GM12878 (cell line): ENCODE measurements around the gene CYP4A22. TPM values are rescaled to one million over a fixed set of nuclear protein-coding genes. Genes with fewer than 3 reads are reported as not detected.
"Not testable (repeated sequence)": the region's sequence is repeated elsewhere in the genome, so short reads cannot be mapped to it uniquely, and the experiment has no call there.

Experiments
- ATAC-seq: fragments of 200-7000 bp; cut with Tn5 transposase; 3 replicates; pipeline ENCODE4 v1.9.1; 2020; ENCODE audit warnings: mild to moderate bottlenecking, moderate library complexity
- BruUV-seq: library from RNA; stranded (reverse); fragments of 400-500 nt; replicated peaks from 2 replicates; lab custom pipeline; 2021; lab: Mats Ljungman, UMichigan
- CTCF ChIA-PET: fragments of 300-600 bp; sonication (Branson Sonifier 250); formaldehyde crosslinking; extraction: SDS; loops from one replicate; lab custom pipeline; 2021; ENCODE audit warnings: inconsistent platforms; lab: Yijun Ruan, JAX
- POLR2A ChIA-PET: fragments of 350-600 bp; formaldehyde crosslinking; extraction: SDS; loops from one replicate; lab custom pipeline; 2021; ENCODE audit warnings: inconsistent platforms; lab: Charles Lee
- RAD21 ChIA-PET: fragments of 300-600 bp; sonication (Branson Sonifier 250); formaldehyde crosslinking; loops from one replicate; lab custom pipeline; 2023; ENCODE audit warnings: antibody characterized with exemption; ENCODE audit not compliant: unreplicated experiment; lab: Charles Lee
- SMC1A ChIA-PET: fragments of 300-600 bp; sonication (Branson Sonifier 250); formaldehyde crosslinking; loops from one replicate; lab custom pipeline; 2023; ENCODE audit not compliant: unreplicated experiment, uncharacterized antibody; lab: Charles Lee
- DNase-seq: peaks from one replicate; pipeline ENCODE4 v3.0.0-alpha.2; 2011; ENCODE audit warnings: low read depth, low spot score
- FAIRE-seq: peaks from 3 replicates; lab custom pipeline; 2011; peaks lifted over from hg19 to GRCh38; lab: Jason Lieb, UNC
- H2AFZ ChIP-seq: 2 replicates; pipeline ENCODE4 v1.6.0; 2011; ENCODE audit warnings: low read depth, low read length, control low read depth; ENCODE audit not compliant: control insufficient read depth
- H3K27ac ChIP-seq: 2 replicates; pipeline ENCODE4 v1.5.1; 2011; ENCODE audit warnings: control low read depth; ENCODE audit not compliant: control insufficient read depth, insufficient read depth
- H3K27me3 ChIP-seq, 2 experiments: replicated peaks in 1 of 2; 2 replicates each; pipeline versions ENCODE4 v1.6.0 to v1.6.1; 2011; ENCODE audit warnings: low read length in 1 of 2; ENCODE audit not compliant: control insufficient read depth in 2 of 2, insufficient read depth in 2 of 2
- H3K36me3 ChIP-seq, 2 experiments: 2 replicates each; pipeline ENCODE4 v1.5.1; 2011; ENCODE audit warnings: low read length in 1 of 2; ENCODE audit not compliant: control insufficient read depth in 2 of 2, insufficient read depth in 2 of 2
- H3K4me1 ChIP-seq: 2 replicates; pipeline ENCODE4 v1.6.1; 2011; ENCODE audit warnings: mild to moderate bottlenecking, low read length, moderate library complexity, mixed read lengths; ENCODE audit not compliant: control insufficient read depth, insufficient read depth
- H3K4me2 ChIP-seq: 2 replicates; pipeline ENCODE4 v1.6.0; 2011; ENCODE audit warnings: control low read depth; ENCODE audit not compliant: control insufficient read depth, insufficient read depth
- H3K4me3 ChIP-seq: fragments of 200-600 bp; sonication (generic); 2 replicates; pipeline ENCODE4 v1.5.1; 2016
- H3K79me2 ChIP-seq: 2 replicates; pipeline ENCODE4 v1.6.0; 2011; ENCODE audit warnings: low read length; ENCODE audit not compliant: control insufficient read depth, insufficient read depth
- H3K9ac ChIP-seq: 2 replicates; pipeline ENCODE4 v1.8.0; 2011; ENCODE audit warnings: low read length, control low read depth, mixed read lengths; ENCODE audit not compliant: control insufficient read depth, insufficient read depth
- H3K9me3 ChIP-seq: replicated peaks from 3 replicates; pipeline ENCODE4 v1.5.1; 2011; ENCODE audit warnings: mild to moderate bottlenecking, low read length; ENCODE audit not compliant: control insufficient read depth, insufficient read depth
- H4K20me1 ChIP-seq: 2 replicates; pipeline ENCODE4 v1.6.0; 2011; ENCODE audit not compliant: control insufficient read depth, insufficient read depth
- WGBS: methylation state at CpG from one replicate; pipeline ENCODE4 v1.1.6; 2016; ENCODE audit warnings: low lambda C conversion rate; ENCODE audit not compliant: insufficient replicate concordance, insufficient coverage; ENCODE audit errors: missing lambda C conversion rate; 5-methylcytosine and 5-hydroxymethylcytosine counted together
- in situ Hi-C: fragments of 300-500 bp; cut with MboI; formaldehyde crosslinking; loops from 9 replicates; pipeline ENCODE4 v1.14.3; 2018; ENCODE audit warnings: mixed read lengths
- intact Hi-C: fragments of 100-400 bp; cut with micrococcal nuclease; formaldehyde crosslinking; loops from one replicate; pipeline ENCODE4 v1.14.2; 2022; ENCODE audit not compliant: unreplicated experiment
- polyA plus RNA-seq, 11 experiments: library from polyadenylated mRNA; depleted of rRNA in 4 of 11; unstranded in 6 of 11; stranded (reverse) in 5 of 11; fragments of >200 nt; fragmentation: Nextera tagmentation in 4 of 11; fragmentation: Illumina TruSeq in 1 of 11; extraction: Ambion mirVana in 4 of 11; extraction: Trizol in 1 of 11; gene quantifications; 1 replicate in 1 of 11; 2 replicates in 10 of 11; pipeline versions ENCODE4 v1.2.1 to v1.2.3, GENCODE V29; 2011 to 2016; ENCODE audit warnings: inconsistent platforms in 2 of 11, missing spikeins in 2 of 11, low read depth in 1 of 11
- total RNA-seq, 4 experiments: library from RNA; depleted of rRNA in 3 of 4; stranded (reverse); fragments of >200 nt in 3 of 4; fragmentation: Illumina TruSeq in 1 of 4; extraction: Trizol in 1 of 4; gene quantifications; 2 replicates each; pipeline versions ENCODE4 v1.2.1 to v1.2.3, GENCODE V29; 2013 to 2021

Gene CYP4A22
- total and polyA plus RNA-seq, 10 of the 15 experiments (the other 5 are each of a cell fraction or from before 2014, with no cell fraction given): not detected

DNA sequence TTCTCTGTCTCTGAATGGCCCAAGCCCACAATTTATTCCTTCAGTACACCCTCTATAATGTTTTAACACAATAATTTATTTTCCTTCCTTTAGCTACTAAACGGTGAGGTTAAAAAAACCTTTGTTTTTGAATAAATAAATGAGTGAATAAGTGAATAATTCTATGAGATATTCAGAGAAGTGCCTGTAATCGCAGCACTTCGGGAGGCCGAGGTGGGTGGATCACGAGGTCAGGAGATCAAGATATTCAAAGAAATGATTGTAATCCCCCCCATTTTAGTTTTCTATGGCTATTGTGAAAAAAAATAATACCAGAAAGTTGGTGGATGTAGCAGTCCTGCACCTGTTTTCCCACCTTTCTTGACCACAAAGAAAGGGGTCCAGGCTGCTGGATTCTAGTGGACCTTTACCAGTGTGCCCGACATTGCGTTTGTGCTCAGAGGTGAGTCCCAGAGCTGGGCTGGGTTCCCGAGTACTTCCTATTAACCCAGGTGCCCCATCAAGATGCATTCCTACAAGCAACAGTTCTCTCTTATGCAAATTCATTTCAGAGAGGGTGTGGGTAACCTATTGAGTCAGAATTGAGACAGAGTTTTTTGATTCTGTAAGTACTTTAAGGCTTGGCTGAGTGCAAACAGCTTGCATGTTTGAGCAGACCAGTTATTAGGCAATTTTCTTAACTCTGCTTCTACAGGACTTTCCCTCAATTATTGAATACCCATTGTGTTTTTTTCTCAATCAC, 7.6 kb upstream of the CYP4A22 start:
- CTCF ChIA-PET, H3K9me3 ChIP-seq, H3K9ac ChIP-seq, H3K4me1 ChIP-seq, FAIRE-seq, ATAC-seq, intact Hi-C loops, H2AFZ ChIP-seq, BruUV-seq, in situ Hi-C loops, H3K79me2 ChIP-seq, SMC1A ChIA-PET, H3K4me3 ChIP-seq, H3K36me3 ChIP-seq, H3K4me2 ChIP-seq, DNase-seq, H3K27ac ChIP-seq, POLR2A ChIA-PET, H3K27me3 ChIP-seq, H4K20me1 ChIP-seq, RAD21 ChIA-PET: not testable (repeated sequence)
- WGBS: 49% methylated on average over 8 of the region's 8 CpGs

DNA sequence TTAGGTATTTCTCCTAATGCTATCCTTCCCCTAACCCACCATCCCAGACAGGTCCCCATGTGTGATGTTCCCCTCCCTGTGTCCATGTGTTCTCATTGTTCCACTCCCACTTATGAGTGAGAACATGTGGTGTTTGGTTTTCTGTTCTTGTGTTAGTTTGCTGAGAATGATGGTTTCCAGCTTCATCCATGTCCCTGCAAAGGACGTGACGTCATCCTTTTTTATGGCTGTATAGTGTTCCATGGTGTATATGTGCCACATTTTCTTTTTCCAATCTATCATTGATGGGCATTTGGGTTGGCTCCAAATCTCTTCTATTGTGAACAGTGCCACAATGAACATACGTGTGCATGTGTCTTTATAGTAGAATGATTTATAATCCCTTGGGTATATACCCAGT, 4.6 kb upstream of the CYP4A22 start:
- CTCF ChIA-PET, H3K4me2 ChIP-seq, ATAC-seq, H3K79me2 ChIP-seq, DNase-seq, H3K4me3 ChIP-seq, H2AFZ ChIP-seq, FAIRE-seq, H3K36me3 ChIP-seq, H3K9me3 ChIP-seq, H3K27me3 ChIP-seq, H3K9ac ChIP-seq, H3K27ac ChIP-seq, H3K4me1 ChIP-seq, BruUV-seq, SMC1A ChIA-PET, in situ Hi-C loops, RAD21 ChIA-PET, POLR2A ChIA-PET, intact Hi-C loops, H4K20me1 ChIP-seq: not testable (repeated sequence)
- WGBS: 62% methylated on average over 3 of the region's 3 CpGs
